Measurements from ENCODE around the gene HHAT. TPM values are rescaled to one million over a fixed set of nuclear protein-coding genes. Genes with fewer than 3 reads are reported as not detected.

HHAT gene
- total and polyA plus RNA-seq, 9 of the 15 experiments (the other 6 are each of a cell fraction or from before 2014, with no cell fraction given), result 0.07 to 0.16 (median 0.13) TPM; not detected in 1

GRCh38 chr1:210571356-210572284 lies 242.9 kb downstream of the HHAT start:
- Histone ChIP-seq H3K4me1 (replicated peaks in 1 of 2; ENCODE audit: control insufficient read depth in 2 of 2, insufficient read depth in 2 of 2, low read length in 2 of 2) (0 out of 5 replicates have a peak, but pooled peaks cover 0 to 7% of the 10 kb centered on the region in 2 experiments), H3K79me2 (ENCODE audit: control insufficient read depth, insufficient read depth, low read length) (no peaks in the 10 kb centered on the region), H4K20me1 (replicated peaks; ENCODE audit: control insufficient read depth, insufficient read depth, low read length) (no peaks in the 10 kb centered on the region), H3K9ac (ENCODE audit: insufficient read depth in 1 of 2, low read depth in 2 of 2, low read length in 2 of 2) (no peak overlapping the region), H3K4me3 (no peak overlapping the region), H3K4me2 (ENCODE audit: insufficient read depth, low read length) (no peak overlapping the region), H3K27ac (ENCODE audit: extremely low read depth, low read depth, low read length) (no peak overlapping the region), H3K36me3 (ENCODE audit: control insufficient read depth, insufficient read depth, low read length) (no peaks in the 10 kb centered on the region), H2AFZ (ENCODE audit: low read depth, low read length) (no peak overlapping the region), H3K27me3 (ENCODE audit: control insufficient read depth in 2 of 2, insufficient read depth in 2 of 2, low read length in 2 of 2) (peaks cover 0 to 10% of the 10 kb centered on the region in 2 experiments; a peak in 3 of 5 replicates), H3K9me3 (replicated peaks; ENCODE audit: control insufficient read depth, insufficient read depth, low read depth, low read length) (no peaks in the 10 kb centered on the region), H3K9me1 (ENCODE audit: control insufficient read depth, insufficient read depth, low read length) (no peaks in the 10 kb centered on the region)
- no peak for ATAC-seq
- WGBS (ENCODE audit: insufficient coverage, low coverage, missing lambda C conversion rate), result under 1% methylated on average over 14 of the region's 14 CpGs
- no peak for DNase-seq (ENCODE audit: extremely low read depth in 1 of 4, low spot score in 3 of 4)
- FAIRE-seq, result no peak
- POLR2A ChIA-PET, result interaction anchor here (1.0 kb wide), 1 partner anchor 71 kb away, joined by 4 read pairs; no protein-coding TSS in a partner anchor
- CTCF ChIA-PET (ENCODE audit: low intra/inter-chr PET ratio), result no interaction called here
- in situ Hi-C loops (cut with MboI), result no loop called here
- intact Hi-C loops (cut with micrococcal nuclease), result no loop called here
- BruUV-seq (replicated peaks), result no TSS peak
- TF ChIP-seq MNT (conservative IDR thresholded peaks at IDR 0.05), result no peak
- TF ChIP-seq, protein P1, sequence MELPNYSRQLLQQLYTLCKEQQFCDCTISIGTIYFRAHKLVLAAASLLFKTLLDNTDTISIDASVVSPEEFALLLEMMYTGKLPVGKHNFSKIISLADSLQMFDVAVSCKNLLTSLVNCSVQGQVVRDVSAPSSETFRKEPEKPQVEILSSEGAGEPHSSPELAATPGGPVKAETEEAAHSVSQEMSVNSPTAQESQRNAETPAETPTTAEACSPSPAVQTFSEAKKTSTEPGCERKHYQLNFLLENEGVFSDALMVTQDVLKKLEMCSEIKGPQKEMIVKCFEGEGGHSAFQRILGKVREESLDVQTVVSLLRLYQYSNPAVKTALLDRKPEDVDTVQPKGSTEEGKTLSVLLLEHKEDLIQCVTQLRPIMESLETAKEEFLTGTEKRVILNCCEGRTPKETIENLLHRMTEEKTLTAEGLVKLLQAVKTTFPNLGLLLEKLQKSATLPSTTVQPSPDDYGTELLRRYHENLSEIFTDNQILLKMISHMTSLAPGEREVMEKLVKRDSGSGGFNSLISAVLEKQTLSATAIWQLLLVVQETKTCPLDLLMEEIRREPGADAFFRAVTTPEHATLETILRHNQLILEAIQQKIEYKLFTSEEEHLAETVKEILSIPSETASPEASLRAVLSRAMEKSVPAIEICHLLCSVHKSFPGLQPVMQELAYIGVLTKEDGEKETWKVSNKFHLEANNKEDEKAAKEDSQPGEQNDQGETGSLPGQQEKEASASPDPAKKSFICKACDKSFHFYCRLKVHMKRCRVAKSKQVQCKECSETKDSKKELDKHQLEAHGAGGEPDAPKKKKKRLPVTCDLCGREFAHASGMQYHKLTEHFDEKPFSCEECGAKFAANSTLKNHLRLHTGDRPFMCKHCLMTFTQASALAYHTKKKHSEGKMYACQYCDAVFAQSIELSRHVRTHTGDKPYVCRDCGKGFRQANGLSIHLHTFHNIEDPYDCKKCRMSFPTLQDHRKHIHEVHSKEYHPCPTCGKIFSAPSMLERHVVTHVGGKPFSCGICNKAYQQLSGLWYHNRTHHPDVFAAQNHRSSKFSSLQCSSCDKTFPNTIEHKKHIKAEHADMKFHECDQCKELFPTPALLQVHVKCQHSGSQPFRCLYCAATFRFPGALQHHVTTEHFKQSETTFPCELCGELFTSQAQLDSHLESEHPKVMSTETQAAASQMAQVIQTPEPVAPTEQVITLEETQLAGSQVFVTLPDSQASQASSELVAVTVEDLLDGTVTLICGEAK (IDR thresholded peaks at IDR 0.05), result no peak
- TF ChIP-seq, protein P1 (CRISPR knock-in tag; IDR thresholded peaks at IDR 0.05), result no peak
- TF ChIP-seq HEY1 (CRISPR knock-in tag; IDR thresholded peaks at IDR 0.05; ENCODE audit: borderline replicate concordance), result no peak
- no peak for TF ChIP-seq BRF1 (IDR thresholded peaks at IDR 0.05; ENCODE audit: borderline replicate concordance, extremely low read depth, insufficient read length)
- no peak for TF ChIP-seq ZC3H4 (CRISPR knock-in tag; IDR thresholded peaks at IDR 0.05; ENCODE audit: borderline replicate concordance)
- TF ChIP-seq RBM25 (IDR thresholded peaks at IDR 0.05; ENCODE audit: low read depth, low read length, severe bottlenecking), result no peak
- no peak for TF ChIP-seq ETV6 (IDR thresholded peaks at IDR 0.05; ENCODE audit: borderline replicate concordance in 1 of 2, low read depth in 2 of 2, low read length in 1 of 2)
- TF ChIP-seq ETV6 (CRISPR knock-in tag; IDR thresholded peaks at IDR 0.05; ENCODE audit: borderline replicate concordance), result no peak
- no peak for TF ChIP-seq BRD4 (IDR thresholded peaks at IDR 0.05)
